Naive thymus-derived CD8-positive, alpha-beta T cell (primary cell): ENCODE measurements around the gene SIRT4. TPM values are rescaled to one million over a fixed set of nuclear protein-coding genes. Genes with fewer than 3 reads are reported as not detected.
"Not testable (repeated sequence)": the region's sequence is repeated elsewhere in the genome, so short reads cannot be mapped to it uniquely, and the experiment has no call there.

Experiments used
- ATAC-seq, 2 donors: fragments of 150-1000 bp; cut with Tn5 transposase in 1 of 2; sonication (Bioruptor Pico), chemical (Tn5 transposase) in 1 of 2; 1 replicate in 1 of 2; 2 replicates in 1 of 2; pipeline ENCODE4 v1.10.0; 2021; ENCODE audit warnings: mild to moderate bottlenecking in 2 of 2, moderate library complexity in 2 of 2
- POLR2A ChIA-PET: fragments of 350-600 bp; sonication (Branson Sonifier 250); formaldehyde crosslinking; loops from one replicate; lab custom pipeline; 2021; ENCODE audit warnings: antibody characterized with exemption; lab: Charles Lee
- DNase-seq, 10 donors: peaks; one replicate each; pipeline versions ENCODE4 v3.0.0 to v3.0.0-alpha.2; 2020 to 2022
- H3K27ac Mint-ChIP-seq, 10 donors: one replicate each; pipeline ENCODE4 v1.8.0; 2020 to 2022; ENCODE audit warnings: mild to moderate bottlenecking in 10 of 10, mixed read lengths in 10 of 10, moderate library complexity in 4 of 10, inconsistent platforms in 1 of 10
- H3K27me3 Mint-ChIP-seq, 5 donors: one replicate each; pipeline ENCODE4 v1.8.0; 2021 to 2022; ENCODE audit warnings: mixed read lengths in 5 of 5
- H3K36me3 Mint-ChIP-seq, 3 donors: one replicate each; pipeline ENCODE4 v1.8.0; 2020 to 2022; ENCODE audit warnings: mixed read lengths in 3 of 3, mild to moderate bottlenecking in 2 of 3, inconsistent platforms in 1 of 3
- H3K4me1 Mint-ChIP-seq, 4 donors: one replicate each; pipeline ENCODE4 v1.8.0; 2021 to 2022; ENCODE audit warnings: mixed read lengths in 4 of 4
- H3K4me3 Mint-ChIP-seq, 10 donors: one replicate each; pipeline ENCODE4 v1.8.0; 2020 to 2022; ENCODE audit warnings: mild to moderate bottlenecking in 10 of 10, mixed read lengths in 10 of 10, moderate library complexity in 6 of 10, inconsistent platforms in 1 of 10
- H3K9me3 Mint-ChIP-seq, 9 donors: one replicate each; pipeline ENCODE4 v1.8.0; 2020 to 2022; ENCODE audit warnings: mixed read lengths in 9 of 9, mild to moderate bottlenecking in 3 of 9, inconsistent platforms in 1 of 9, moderate library complexity in 1 of 9
- polyA plus RNA-seq, 3 donors: library from polyadenylated mRNA; unstranded; fragments of 300-500 nt; fragmentation: Illumina TruSeq; gene quantifications; one replicate each; pipeline ENCODE4 v1.2.3, GENCODE V29; 2021
- total RNA-seq, 8 experiments: library from RNA in 2 of 8; stranded (reverse) in 2 of 8; gene quantifications; one replicate each; pipeline ENCODE4 v1.2.3 and lab custom pipeline; 2021 to 2026

The SIRT4 gene
- total and polyA plus RNA-seq, 5 experiments from 2014 or later = 1.9 to 4.1 (median 2.4) TPM

- H3K9me3 Mint-ChIP-seq = no peaks in the 10 kb centered on the region
- DNase-seq (no peak), ATAC-seq (peak in 1 of 2 donors; percentile 9)
- H3K27ac Mint-ChIP-seq = peak overlapping the region in 2 of 10 donors; percentile 86 to 92
- H3K4me1 Mint-ChIP-seq = peaks cover 5 to 12% (median 7%) of the 10 kb centered on the region in 4 donors
- no peaks in the 10 kb centered on the region for H3K36me3 Mint-ChIP-seq
- POLR2A ChIA-PET = interaction anchor here (0.7 to 2.9 kb wide), 4 partner anchors 27 to 87 kb away, joined by 3 to 12 read pairs (median 3); partner anchors contain the start of genes RNU4-1 and RNU4-2
- H3K27me3 Mint-ChIP-seq = no peaks in the 10 kb centered on the region
- H3K4me3 Mint-ChIP-seq = peak overlapping the region in 7 of 10 donors; percentile 13 to 97 (median 92)
Measured at GRCh38 chr12:120324841-120325417, 22.8 kb downstream of the SIRT4 start.

DNA sequence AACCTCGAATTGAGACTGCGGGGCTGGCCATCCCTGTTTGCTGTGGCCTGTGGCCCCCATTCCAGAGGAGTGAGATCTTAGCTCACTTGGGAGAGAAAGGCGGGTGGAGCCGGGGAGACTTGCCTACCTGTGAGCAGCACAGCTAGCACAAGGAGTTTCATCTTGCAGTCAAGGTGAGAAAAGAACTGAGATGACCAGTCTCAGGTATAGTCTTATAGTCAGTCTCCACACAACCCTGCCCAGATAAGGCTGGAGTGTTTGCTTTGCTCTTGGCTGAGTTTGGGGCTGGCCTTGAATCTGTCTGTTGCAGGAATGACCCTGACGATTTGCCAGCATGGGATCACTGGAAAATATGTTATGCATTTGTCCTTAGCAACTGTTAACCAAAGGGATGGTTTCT lies 25.5 kb downstream of the SIRT4 start, which contains the start of gene PLA2G1B:
TSS of gene PLA2G1B (minus strand) at position 187 of the 400 bp plus-strand sequence. CDS start at position 161, 26 bp downstream.
- Mint-ChIP-seq H3K27ac (no peak within 1 kb of the TSS), H3K27me3 (peaks cover 0 to 6% (median 0%) of the 10 kb centered on the region in 5 donors), H3K4me3 (peak within 1 kb of the TSS in 1 of 10 donors; percentile 28), H3K9me3 (no peaks in the 10 kb centered on the region), H3K4me1 (peaks cover 5 to 12% (median 7%) of the 10 kb centered on the region in 4 donors), H3K36me3 (no peaks in the 10 kb centered on the region)
- no peak for DNase-seq
- POLR2A ChIA-PET = interaction anchor here (0.6 kb wide), 1 partner anchor 14 kb away, joined by 3 read pairs; no protein-coding TSS in a partner anchor
- no peak for ATAC-seq

- no peaks in the 10 kb centered on the region for H3K36me3 Mint-ChIP-seq
- no peaks in the 10 kb centered on the region for H3K9me3 Mint-ChIP-seq
- DNase-seq (no peak), ATAC-seq (no peak)
- POLR2A ChIA-PET = no interaction called here
- peaks cover 5 to 12% (median 7%) of the 10 kb centered on the region in 4 donors for H3K4me1 Mint-ChIP-seq
- H3K4me3 Mint-ChIP-seq = no peak overlapping the region
- H3K27me3 Mint-ChIP-seq = peaks cover 0 to 6% (median 0%) of the 10 kb centered on the region in 5 donors
- no peak overlapping the region for H3K27ac Mint-ChIP-seq
Measured at GRCh38 chr12:120328228-120328627, 26.1 kb downstream of the SIRT4 start.

DNA sequence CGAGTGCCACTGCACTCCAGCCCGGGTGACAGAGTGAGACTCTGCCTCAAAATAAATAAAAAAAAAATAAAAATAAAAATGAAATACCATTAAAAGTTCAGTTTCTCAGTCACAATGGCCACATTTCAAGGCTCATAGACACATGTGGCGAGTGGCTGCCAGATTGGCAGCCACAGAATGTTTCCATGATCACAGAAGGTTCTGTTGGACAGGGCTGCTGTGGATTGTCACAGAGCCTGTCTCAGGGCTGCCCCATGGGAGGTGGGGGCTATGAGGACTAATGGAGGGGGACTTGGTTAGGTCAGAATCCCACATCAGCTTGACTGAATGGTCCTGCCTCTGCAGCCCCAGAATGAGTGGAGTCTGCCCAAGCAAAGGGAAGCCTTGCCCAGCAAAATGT lies 29.3 kb downstream of the SIRT4 start:
- Mint-ChIP-seq H3K27me3 (peaks cover 0 to 6% (median 4%) of the 10 kb centered on the region in 5 donors), H3K36me3 (peaks cover 0 to 2% (median 0%) of the 10 kb centered on the region in 3 donors), H3K27ac (no peak overlapping the region), H3K4me3 (no peak overlapping the region), H3K4me1 (peaks cover 0 to 5% (median under 1%) of the 10 kb centered on the region in 4 donors), H3K9me3 (peaks cover 0 to 7% (median 0%) of the 10 kb centered on the region in 9 donors)
- DNase-seq = no peak
- POLR2A ChIA-PET = no interaction called here
- no peak for ATAC-seq

DNA sequence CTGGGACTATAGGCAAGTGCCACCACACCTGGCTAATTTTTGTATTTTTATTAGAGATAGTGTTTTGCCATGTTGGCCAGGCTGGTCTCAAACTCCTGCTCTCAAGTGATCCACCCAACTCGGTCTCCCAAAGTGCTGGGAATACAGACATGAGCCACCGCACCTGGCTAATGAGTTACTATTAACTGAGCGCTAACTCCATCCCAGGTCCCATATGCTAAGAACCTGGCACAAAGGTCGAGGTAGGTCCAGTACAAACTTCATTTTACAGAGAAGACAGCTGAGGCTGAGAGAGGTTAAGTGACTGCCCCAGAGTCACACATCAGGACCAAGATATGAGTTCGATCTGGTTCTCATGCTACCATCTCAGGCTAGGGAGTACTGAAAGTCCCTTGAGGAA lies 29.9 kb downstream of the SIRT4 start:
- Mint-ChIP-seq H3K27me3 (peaks cover 0 to 6% (median 4%) of the 10 kb centered on the region in 5 donors), H3K4me3 (no peak overlapping the region), H3K36me3 (peaks cover 0 to 2% (median 0%) of the 10 kb centered on the region in 3 donors), H3K9me3 (peaks cover 0 to 13% (median 5%) of the 10 kb centered on the region in 9 donors), H3K27ac (no peak overlapping the region), H3K4me1 (peaks cover 0 to 5% (median 0%) of the 10 kb centered on the region in 4 donors)
- no peak for ATAC-seq
- POLR2A ChIA-PET = no interaction called here
- no peak for DNase-seq

DNA sequence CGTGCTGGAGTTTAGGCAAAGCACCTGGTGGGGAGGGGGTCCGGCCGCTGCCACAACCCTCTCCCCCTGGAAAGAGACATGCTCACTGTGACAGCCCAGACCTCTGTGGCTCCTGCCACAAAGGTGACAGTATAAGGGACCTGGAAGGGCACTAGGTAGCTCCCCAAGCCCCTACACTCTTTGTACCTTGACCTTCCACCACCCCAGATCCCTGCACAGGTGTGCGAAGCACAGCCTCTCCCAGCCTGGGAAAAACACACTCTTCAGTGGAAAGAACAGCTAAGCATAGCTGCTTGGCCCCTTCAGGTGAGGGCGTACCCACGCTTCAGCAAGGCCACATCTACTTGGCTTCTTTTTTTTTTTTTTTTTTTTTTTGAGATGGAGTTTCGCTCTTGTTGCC lies 30.4 kb downstream of the SIRT4 start:
- Mint-ChIP-seq H3K27me3 (peaks cover 0 to 6% (median 4%) of the 10 kb centered on the region in 5 donors), H3K9me3 (peaks cover 1 to 18% (median 9%) of the 10 kb centered on the region in 9 donors), H3K27ac (no peak overlapping the region), H3K4me1 (peaks cover 0 to 5% (median 0%) of the 10 kb centered on the region in 4 donors), H3K36me3 (peaks cover 2 to 4% (median 3%) of the 10 kb centered on the region in 3 donors), H3K4me3 (no peak overlapping the region)
- ATAC-seq (no peak), DNase-seq (no peak)
- POLR2A ChIA-PET = no interaction called here

- POLR2A ChIA-PET, ATAC-seq, H3K27ac Mint-ChIP-seq, H3K4me1 Mint-ChIP-seq, H3K27me3 Mint-ChIP-seq, H3K4me3 Mint-ChIP-seq: not testable (repeated sequence)
- peak in 1 of 10 donors; percentile 9 for DNase-seq
- H3K9me3 Mint-ChIP-seq = peaks cover 7 to 32% (median 18%) of the 10 kb centered on the region in 9 donors
- H3K36me3 Mint-ChIP-seq = peaks cover 2 to 14% (median 8%) of the 10 kb centered on the region in 3 donors
Measured at GRCh38 chr12:120335447-120335846, 33.3 kb downstream of the SIRT4 start.

DNA sequence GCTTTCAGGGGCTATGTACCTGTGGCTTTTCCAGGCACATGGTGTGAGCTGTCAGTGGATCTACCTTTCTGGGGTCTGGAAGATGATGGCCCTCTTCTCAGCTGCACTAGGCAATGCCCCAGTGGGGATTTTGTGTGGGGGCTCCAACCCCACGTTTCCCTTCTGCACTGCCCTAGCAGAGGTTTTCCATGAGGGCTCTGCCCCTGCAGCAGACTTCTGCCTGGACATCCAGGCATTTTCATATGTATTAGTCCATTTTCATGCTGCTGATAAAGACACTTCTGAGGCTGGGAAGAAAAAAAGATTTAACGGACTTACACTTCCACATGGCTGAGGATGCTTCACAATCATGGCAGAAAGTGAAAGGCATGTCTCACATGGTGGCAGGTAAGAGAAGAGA lies 34.3 kb downstream of the SIRT4 start:
- H3K4me3 Mint-ChIP-seq, H3K27me3 Mint-ChIP-seq, DNase-seq, ATAC-seq, H3K4me1 Mint-ChIP-seq, H3K27ac Mint-ChIP-seq: not testable (repeated sequence)
- POLR2A ChIA-PET = interaction anchor here (0.6 kb wide), 1 partner anchor 16 kb away, joined by 3 read pairs; no protein-coding TSS in a partner anchor
- H3K9me3 Mint-ChIP-seq = peaks cover 7 to 32% (median 18%) of the 10 kb centered on the region in 9 donors
- peaks cover 2 to 14% (median 8%) of the 10 kb centered on the region in 3 donors for H3K36me3 Mint-ChIP-seq

DNA sequence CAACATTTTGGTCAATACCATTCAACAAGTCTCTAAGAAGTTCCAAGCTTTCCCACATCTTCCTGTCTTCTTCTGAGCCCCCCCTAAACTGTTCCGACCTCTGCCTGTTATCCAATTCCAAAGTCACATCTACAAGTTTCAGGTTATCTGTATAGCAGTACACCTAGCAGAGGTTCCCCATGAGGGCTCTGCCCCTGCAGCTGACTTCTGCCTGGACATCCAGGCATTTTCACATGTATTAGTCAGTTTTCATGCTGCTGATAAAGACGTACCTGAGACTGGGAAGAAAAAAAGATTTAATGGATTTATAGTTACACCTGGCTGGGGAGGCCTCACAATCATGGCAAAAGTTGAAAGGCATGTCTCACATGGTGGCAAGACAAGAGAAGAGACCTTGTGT lies 35.6 kb downstream of the SIRT4 start:
- H3K4me1 Mint-ChIP-seq = peaks cover 0 to 5% (median 0%) of the 10 kb centered on the region in 4 donors
- H3K27ac Mint-ChIP-seq = no peak overlapping the region
- peaks cover 2 to 14% (median 8%) of the 10 kb centered on the region in 3 donors for H3K36me3 Mint-ChIP-seq
- POLR2A ChIA-PET = no interaction called here
- H3K9me3 Mint-ChIP-seq = peaks cover 7 to 32% (median 18%) of the 10 kb centered on the region in 9 donors
- DNase-seq (no peak), ATAC-seq (no peak)
- peaks cover 0 to 5% (median 4%) of the 10 kb centered on the region in 5 donors for H3K27me3 Mint-ChIP-seq
- H3K4me3 Mint-ChIP-seq = no peak overlapping the region

DNA sequence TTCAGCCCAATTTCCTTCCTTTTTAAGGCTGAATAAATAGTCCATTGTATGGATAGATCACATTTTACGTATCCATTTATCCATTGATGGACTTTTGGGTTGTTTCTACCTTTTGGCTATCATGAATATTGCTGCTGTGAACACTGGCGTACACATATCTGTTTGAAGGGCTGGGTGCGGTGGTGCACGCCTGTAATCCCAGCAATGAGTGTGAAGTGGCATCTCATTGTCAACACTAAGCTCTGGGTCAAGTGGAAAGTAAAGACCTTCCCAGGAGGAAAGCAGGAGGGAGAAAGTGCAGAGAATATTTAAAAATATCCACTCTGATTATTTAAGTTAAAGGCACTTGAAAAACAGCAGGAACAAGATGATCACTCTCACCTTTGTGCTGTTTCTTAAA lies 37.1 kb downstream of the SIRT4 start:
- H3K27me3 Mint-ChIP-seq = peaks cover 0 to 5% (median 4%) of the 10 kb centered on the region in 5 donors
- H3K4me1 Mint-ChIP-seq = peaks cover 0 to 5% (median 0%) of the 10 kb centered on the region in 4 donors
- peaks cover 2 to 14% (median 8%) of the 10 kb centered on the region in 3 donors for H3K36me3 Mint-ChIP-seq
- POLR2A ChIA-PET = interaction anchor here (0.6 kb wide), 1 partner anchor 605 kb away, joined by 3 read pairs; no protein-coding TSS in a partner anchor
- ATAC-seq (no peak), DNase-seq (no peak)
- H3K27ac Mint-ChIP-seq = no peak overlapping the region
- no peak overlapping the region for H3K4me3 Mint-ChIP-seq
- H3K9me3 Mint-ChIP-seq = peaks cover 7 to 32% (median 18%) of the 10 kb centered on the region in 9 donors

GRCh38 chr12:120342175-120343038 lies 40.3 kb downstream of the SIRT4 start:
- DNase-seq = no peak
- POLR2A ChIA-PET = interaction anchor here (0.7 kb wide), 2 partner anchors 16 to 19 kb away, joined by 3 read pairs; no protein-coding TSS in a partner anchor
- H3K36me3 Mint-ChIP-seq = peaks cover 0 to 12% (median 5%) of the 10 kb centered on the region in 3 donors
- peaks cover 7 to 17% (median 10%) of the 10 kb centered on the region in 9 donors for H3K9me3 Mint-ChIP-seq
- peaks cover 0 to 4% (median 0%) of the 10 kb centered on the region in 5 donors for H3K27me3 Mint-ChIP-seq
- ATAC-seq = no peak
- no peaks in the 10 kb centered on the region for H3K4me1 Mint-ChIP-seq
- no peak overlapping the region for H3K27ac Mint-ChIP-seq
- H3K4me3 Mint-ChIP-seq = no peak overlapping the region

GRCh38 chr12:120343039-120343537 lies 41.0 kb downstream of the SIRT4 start:
- no peaks in the 10 kb centered on the region for H3K4me1 Mint-ChIP-seq
- peaks cover 0 to 6% (median 1%) of the 10 kb centered on the region in 3 donors for H3K36me3 Mint-ChIP-seq
- H3K27me3 Mint-ChIP-seq = peaks cover 0 to 2% (median 0%) of the 10 kb centered on the region in 5 donors
- H3K4me3 Mint-ChIP-seq = no peak overlapping the region
- DNase-seq (no peak), ATAC-seq (no peak)
- peak overlapping the region in 1 of 10 donors; percentile 69 for H3K27ac Mint-ChIP-seq
- peaks cover under 1 to 10% (median 3%) of the 10 kb centered on the region in 9 donors for H3K9me3 Mint-ChIP-seq
- POLR2A ChIA-PET = interaction anchor here (0.7 kb wide), 1 partner anchor 17 kb away, joined by 3 read pairs; no protein-coding TSS in a partner anchor
